NCI-H128 (cell line): ENCODE results near the gene AMPH.

ENCODE experiments used
- DNase-seq: peaks from one replicate; lab custom pipeline; 2025; ENCODE audit not compliant: unreplicated experiment; lab: John Stamatoyannopoulos, UW

Gene AMPH

DNA sequence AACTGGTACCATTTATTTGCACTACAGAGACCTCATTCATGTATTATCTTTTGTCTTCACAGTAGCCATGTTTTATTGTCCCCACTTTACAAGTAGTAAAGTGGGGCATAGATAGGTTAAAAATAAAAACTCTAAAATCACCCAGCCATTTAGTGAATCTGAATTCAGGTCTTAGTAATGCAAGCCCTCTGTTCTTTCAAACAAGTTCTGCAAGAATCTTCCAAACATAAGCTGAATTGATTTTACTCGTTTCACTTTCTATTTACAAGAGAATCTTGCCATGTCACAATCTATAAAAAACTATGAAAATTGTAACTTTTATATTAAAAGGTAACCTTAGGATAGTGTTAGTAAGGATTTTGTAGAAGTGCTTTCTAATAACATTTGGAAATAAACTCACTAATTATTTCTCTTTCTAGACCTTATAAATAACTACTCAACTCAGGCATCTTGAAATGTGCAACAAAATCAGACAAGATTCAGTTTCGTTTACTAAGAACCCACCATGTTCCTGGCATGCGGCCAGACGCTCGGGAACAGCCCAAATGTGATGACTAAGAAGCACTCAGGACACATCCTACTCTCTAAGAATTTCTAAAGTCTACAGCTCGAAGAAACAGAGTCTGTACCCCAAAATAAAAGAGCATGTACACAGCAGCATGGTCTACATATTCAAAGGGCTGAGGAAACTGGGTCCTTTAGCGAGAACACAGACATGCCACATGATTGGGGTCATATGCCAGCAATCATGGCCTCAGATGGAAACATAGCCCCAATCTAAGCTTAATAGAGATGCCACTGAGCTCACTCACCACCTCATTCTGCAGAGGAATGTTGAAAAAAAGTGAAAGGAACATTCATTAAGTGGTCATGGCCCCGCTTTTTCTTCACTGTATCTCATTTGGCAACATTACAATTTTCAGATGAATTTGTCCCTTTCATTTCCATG is 167.6 kb downstream of the AMPH start:
- DNase-seq = no peak

DNA sequence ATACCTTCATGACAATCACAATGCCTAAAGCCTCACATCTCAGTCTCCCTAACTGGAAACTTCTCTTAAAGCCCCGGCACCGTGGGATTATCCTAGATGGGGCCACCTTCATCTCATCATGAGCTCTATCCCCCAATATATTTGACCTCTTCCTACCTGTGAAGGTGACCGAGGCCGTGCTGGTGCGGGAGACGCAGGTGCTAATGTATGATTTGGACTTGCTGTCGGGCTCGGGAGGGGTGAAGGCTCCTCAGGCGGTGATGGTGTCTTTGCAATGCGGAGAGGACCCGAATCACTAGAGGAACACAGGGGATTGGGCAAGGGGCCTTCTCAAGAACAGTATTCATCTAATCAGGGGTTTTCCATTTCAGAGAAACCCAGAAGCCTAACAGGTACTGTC is 168.4 kb downstream of the AMPH start:
- no peak for DNase-seq

DNA sequence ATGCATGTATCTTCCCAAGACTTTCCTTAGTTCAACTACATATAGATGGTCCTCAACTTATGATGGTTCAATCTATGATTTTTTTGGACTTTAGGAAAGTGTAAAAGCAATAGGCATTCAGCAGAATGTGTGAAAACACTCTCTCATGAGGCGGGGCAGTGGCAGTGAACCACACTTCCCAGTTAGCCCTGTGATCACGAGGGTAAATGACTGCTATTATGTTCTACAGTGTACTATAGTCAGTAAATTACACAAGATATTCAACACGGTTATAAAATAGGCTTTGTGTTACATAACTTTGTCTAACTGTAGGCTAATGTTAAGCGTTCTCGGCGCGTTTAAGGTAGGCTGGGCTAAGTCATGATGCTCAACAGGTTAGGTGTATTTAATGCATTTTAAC is 169.3 kb downstream of the AMPH start:
- DNase-seq = no peak

DNA sequence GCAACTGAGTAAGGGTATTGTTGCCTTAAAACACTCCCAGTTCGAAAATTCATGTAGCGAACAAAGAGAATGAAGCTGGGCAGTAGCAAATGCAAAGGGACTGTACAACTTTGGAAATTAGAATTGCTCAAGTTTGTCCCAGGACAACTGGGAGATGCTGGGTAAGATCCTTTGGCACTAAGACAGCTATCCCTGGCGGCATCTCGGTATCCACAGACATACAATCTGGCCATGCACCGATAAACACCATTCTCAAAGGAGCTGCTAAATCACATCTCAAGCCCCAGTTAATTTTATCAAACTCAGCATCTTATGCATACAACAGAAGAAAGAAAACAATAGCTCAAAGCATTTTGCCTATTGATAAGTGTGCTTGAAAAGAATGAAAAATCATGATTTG is 177.3 kb downstream of the AMPH start:
- no peak for DNase-seq

DNA sequence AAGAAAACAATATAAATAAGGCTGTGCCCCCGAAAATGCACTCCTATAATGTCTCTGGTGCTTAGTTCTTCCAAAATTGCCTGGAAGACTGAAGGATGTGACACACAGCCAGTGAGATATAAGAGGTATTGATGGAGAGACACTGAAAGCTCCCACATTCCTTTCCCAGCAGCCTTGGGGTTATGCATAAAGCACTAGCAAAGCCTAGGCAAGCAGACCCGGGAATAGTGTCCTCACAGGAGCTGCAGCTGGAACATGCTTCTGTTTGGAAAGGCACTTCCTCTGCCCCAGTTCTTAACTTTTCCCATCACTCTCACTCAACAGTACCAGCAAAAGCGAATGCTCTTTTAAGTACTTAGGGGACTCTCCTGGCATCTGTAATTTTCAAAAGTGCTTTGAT is 178.0 kb downstream of the AMPH start:
- DNase-seq = no peak

DNA sequence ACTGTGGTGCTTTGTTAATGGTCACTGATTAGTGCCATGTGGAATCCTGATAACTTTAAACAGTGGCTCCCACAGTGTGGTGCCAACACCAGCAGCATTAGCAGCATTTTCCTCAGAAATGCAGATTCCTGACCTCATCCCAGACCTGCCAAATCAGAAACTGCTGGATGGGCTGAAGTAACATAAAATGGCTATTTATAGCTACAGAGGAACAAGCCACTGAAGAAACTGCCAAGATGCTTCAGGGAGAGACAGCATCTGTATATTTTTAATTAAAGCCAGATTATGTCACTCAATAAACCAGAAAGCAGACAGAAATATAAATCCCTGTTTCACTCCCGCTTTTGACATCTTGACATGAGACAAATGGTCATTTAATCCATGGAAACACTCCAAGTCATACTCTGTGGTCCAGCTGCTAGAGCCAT is 178.5 kb downstream of the AMPH start:
- no peak for DNase-seq

DNA sequence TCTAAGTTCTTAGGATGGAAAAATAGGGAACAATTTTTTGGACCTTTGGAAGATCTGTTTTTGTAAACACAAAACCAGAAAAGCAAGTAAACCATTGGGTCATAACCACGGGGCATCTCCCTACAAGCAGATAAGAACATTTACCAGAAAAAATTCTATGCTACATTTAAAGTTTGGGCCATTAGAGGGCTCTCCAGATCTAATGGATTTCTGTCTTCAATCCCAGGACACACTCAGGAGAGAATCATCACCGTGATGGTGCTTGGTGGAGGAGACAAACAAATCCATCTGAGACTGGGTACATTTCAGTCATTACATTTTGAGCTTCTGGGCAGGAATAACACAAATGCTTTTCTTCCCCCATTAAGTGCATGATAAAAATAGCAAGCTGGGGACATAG is 179.3 kb downstream of the AMPH start:
- no peak for DNase-seq

DNA sequence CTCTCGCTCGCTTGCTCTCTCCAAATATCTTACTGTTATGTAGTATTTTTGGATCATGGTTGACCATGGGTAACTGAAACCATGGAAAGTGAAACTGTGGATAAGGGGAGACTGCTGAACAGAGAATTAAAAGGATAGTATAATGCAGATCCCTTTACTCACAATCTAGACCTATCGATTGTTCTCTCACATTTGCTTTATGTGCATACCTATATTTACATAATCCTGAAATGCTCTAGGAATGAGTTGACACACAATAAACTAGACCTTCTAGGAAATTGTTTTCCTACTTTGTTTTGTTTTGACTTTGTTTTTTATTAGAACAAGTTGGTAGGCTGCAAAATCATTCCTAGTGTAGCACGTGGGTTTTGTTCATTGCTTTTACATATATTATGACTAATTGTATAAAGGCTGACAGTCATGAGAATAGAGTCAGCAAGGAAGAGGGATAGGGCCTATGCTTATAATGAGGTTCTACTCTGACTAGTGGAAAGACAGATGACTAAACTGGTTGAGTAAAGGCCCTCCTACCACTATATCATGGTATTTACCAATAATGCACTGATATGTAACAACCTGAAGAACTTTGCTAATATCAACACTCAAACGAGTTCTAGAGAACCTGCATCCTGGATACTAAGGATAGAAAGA is 182.5 kb downstream of the AMPH start:
- no peak for DNase-seq

DNA sequence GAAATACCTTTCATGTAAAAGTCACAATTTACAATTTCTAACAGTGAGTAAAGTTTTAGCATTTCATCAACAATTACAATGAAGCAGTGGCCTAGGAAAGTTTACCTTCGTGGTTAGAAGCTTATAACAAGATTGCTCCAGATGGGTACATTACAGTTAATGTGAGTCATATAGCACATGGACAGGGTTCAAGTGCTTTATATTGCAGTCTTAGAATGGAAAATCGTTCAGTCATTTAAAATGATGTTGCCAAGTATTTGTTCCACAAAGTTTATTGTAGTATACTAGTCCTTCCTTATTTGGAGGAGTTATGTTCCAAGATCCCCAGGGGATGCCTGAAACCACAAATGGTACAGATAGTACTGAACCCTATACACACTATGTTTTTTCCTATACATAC is 183.1 kb downstream of the AMPH start:
- DNase-seq = no peak

DNA sequence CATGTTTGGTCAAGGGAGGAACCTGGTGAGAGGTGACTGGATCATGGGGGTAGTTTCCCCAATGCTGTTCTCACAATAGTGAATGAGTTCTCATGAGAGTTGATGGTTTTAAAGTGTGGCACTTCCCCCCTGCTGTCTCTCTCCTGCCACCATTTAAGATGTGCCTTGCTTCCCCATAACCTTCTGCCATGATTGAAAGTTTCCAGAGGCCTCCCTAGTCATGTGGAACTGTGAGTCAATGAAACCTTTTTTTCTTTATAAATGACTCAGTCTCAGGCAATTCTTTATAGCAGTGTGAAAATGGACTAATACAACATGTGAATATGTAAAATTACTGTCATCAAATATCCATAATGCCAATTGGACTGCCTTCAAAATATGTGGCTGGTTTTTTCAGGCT is 192.2 kb downstream of the AMPH start:
- no peak for DNase-seq

DNA sequence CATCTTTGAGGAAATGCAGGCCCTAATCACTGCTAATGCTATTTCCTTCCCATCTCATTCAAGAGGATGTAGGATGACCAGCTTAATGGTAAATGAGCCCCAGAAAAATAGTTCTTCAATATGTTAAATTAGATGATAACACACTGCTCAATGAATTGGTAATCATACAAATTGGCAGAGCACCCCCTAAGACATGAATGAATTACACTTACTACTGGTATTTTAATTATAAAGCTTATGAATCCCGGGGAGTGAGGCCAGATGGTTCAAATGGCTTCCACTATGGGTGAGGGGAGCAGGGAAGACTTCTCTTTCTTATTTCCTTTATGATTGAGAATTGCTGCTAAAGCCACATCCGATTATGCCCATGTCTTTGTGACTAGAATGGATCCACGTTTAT is 198.5 kb downstream of the AMPH start:
- DNase-seq = no peak

DNA sequence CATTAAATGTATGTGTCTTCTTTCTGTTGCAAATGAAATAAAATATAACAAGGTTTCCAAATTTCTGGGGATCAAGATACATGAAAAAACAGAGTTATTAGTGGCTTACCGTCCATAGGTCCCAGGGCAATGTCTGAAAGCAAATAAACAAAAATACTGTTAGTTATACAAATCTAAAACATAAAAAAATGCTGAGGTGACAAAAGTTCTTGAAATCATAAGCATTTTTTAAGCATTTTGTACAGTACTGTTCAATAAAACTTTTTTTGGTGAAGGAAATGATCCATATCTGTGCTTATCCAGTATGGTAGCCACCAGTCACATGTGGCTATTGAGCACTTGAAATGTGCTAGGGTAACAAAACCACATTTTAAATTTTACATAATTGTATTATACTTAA is 199.1 kb downstream of the AMPH start:
- DNase-seq = no peak

DNA sequence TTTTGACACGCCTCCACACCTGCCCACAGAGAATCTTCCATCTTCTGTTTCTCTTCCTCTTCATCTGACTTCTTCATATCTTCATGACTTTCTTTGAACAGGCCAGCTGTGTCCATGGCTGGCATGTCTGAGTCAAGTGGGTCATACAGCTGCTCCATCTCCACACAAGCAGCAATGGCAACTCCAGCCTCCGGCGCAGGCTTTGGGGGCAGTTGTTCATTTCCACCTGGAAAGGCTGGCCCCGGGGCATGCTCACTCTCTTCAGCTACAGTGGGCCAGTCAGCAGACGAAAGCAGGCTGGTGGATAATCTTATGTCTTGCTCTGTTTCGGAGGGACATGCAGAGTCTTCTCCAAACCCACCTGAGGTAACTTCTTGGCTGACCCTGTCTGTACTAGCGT is 202.1 kb downstream of the AMPH start:
- DNase-seq = no peak

DNA sequence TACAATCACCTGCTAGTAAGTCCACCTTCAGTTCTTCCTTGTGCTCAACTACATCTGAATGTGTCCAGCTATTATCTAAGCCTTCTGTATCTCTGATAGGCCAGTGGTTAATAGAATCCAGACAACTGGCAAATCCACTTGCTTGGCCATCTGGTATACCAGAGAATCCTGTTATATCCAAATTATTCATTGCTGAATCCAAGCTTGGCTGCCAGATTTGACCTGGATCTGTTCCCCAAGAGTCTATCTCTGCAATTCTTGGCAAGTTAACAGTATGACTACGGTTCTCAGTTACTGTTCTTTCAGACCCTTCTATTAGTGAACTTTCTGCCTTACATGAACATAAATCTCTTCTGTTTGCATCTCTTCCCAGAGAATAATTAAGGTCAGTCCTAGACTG is 203.1 kb downstream of the AMPH start:
- DNase-seq = no peak

DNA sequence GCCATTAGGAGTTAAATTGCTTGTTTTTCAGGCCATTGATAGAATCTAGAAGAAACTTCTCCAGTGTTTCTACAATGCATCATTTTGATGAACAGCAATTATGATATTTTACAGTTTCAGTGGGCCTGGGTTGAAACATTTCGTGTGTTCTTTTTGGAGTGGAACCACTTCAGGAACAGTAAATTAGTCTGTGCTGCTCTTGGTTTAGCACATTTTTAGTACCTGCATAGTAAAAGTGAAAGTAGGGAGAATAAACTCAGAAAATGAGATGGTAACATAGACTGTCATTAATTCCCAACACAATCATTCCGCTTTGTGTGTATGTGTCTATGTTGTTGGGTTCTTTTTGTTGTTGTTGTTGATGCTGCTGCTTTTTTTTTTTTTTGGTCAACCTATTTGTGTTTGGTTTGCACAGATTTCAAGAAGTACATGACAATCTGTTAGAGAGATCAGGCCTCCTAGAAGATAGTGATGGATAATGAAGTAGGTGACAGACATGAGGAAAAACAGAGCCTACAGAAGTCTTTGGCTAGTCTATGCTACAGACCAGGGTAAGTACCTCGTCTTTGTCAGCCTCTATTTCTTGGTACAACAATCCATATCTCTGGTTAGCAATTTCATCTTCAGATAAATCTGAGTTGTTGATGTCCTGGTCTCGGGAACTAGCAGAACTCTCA is 203.8 kb downstream of the AMPH start:
- no peak for DNase-seq

DNA sequence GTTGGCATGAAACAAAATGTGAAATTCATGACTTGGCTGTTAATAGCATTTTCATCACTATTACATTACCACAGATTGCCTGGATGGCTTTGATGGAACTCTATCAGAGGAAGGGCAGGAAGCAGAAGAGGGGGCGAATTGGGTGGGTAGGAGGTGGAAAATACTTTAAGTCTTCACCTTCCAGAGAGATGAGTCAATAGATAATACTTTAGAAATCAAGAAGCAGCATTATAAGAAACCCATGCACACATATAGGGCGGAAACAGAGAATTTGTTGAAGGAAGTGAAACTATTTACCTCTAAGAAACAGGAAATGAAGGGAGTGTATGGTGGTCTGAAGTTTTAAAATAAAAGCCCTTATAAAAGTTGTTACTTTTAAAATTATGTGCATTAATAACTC is 205.7 kb downstream of the AMPH start:
- no peak for DNase-seq

DNA sequence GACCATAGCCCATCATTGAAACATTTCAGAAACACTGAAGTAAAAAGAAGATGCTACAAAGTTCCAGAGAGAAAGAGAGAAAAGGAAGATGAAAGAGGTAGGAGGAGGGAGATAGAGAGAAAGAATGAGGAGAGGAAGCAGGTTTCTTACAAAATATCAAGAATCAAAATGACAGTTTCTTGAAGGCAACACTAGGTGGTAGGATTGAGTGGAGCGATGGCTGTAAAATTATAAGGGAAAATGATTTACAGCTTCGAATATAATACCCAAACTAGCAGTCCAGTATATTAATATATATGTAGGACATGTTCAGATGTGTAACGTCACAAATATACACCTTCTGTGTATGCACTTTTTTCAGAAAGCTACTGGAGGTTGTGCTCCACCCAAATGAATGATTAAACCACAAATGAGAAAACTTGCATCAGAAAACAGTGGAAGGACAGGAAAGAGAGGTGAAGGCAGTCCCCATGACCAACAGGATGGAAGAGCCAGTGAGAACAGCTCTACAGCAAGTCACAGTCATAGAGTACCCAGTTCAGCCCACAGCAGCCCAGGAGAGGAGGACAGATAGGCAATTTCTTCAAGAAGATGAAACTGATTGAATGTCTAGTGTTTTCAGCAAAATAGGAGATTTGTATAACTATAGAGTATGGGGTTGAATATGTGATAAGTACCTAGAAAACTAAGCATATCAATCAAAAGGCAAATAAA is 206.3 kb downstream of the AMPH start:
- no peak for DNase-seq

DNA sequence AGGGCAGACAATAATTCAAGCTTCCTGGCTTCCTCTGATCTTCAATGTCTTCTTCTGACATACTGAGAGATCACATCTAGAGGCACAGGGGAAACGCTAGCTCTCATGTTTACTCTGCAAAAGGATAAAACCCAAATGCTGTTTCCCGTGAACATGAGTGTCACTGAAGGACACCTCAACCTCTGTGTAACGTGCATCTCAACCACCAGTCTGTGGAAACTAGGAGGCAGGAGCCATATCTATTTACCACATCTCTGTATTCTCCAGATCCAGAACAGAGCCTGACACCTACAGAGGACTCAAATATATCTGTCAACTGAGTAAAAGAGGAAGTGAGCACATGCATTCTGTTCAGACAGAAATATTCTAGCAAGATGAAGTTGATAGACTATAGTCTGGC is 217.4 kb downstream of the AMPH start:
- no peak for DNase-seq

DNA sequence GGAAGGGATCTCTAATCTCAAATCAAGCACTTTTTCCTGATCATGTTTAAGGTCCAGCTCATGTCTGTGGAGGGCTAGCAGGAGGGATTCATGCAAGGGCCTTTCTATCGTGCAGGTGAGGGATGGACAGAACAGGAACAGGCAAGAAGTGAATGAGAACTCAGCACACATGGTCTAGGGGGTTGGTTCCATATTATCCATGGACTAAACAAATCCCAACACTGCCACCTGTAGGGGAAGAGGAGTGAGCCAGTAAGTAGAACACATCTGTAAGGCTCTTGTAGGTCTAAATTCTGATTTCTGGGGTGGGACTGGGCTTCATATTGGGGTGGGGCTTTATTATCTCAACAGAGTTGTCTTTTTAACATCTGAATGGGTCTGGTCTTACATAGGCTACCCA is 219.8 kb downstream of the AMPH start:
- no peak for DNase-seq

DNA sequence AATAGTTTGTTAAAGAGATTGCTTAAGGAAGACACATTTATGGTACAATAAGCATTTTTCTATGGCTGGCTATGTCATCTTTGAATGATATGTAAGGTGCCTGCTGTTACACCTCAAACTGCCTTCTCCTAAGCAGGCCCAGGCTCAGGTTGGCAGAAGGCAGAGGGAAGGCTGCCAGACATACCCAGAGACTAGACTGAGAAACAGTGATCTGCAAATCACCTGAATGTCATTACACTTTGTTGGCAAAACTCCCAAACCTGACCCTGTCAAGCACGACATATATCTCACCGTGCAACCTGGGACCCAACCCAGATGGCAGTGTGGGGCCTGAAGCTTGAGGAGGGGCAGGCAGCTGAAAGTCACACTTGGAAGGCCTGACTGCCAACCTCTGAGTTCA is 221.1 kb downstream of the AMPH start:
- DNase-seq = no peak

DNA sequence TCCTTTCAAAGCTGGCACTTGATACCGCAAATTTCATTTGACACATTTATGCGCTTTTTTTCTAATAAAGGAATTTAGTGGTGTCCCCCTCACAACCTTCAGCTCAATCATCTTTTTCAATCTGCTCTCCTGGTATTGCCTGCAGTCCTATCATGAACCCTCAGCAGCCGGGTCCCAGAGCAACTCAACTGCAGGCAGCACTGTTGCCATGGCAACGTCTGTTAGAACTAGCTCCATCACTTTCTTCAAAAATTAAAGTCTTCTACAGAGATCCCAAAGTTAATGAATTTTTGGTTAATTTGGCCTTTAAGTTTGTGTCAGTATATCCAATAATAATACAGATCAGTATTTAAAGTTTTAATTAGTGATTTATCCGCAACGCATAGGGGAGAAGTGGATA is 221.6 kb downstream of the AMPH start:
- no peak for DNase-seq
